HG02943 (cell line): ENCODE measurements around the gene TPCN2.

Source experiments
- ATAC-seq: cut with Tn5 transposase; IDR thresholded peaks from one replicate; pipeline ENCODE4 v1.9.1; 2021; ENCODE audit warnings: mild to moderate bottlenecking, low read depth, moderate library complexity; ENCODE audit not compliant: unreplicated experiment

The TPCN2 gene

GRCh38 chr11:69055598-69056516 is 7.1 kb downstream of the TPCN2 start:
- ATAC-seq = peak; percentile 72

- ATAC-seq = no peak
These were observed 8.5 kb downstream of the TPCN2 start for GRCh38 chr11:69057236-69057635.

GRCh38 chr11:69057801-69058200 is 9.1 kb downstream of the TPCN2 start:
- no peak for ATAC-seq

GRCh38 chr11:69058511-69059270 is 10.0 kb downstream of the TPCN2 start:
- ATAC-seq = no peak

GRCh38 chr11:69059429-69059828 is 10.7 kb downstream of the TPCN2 start:
- no peak for ATAC-seq

GRCh38 chr11:69059985-69060384 is 11.3 kb downstream of the TPCN2 start:
- no peak for ATAC-seq

GRCh38 chr11:69060806-69061712 is 12.3 kb downstream of the TPCN2 start:
- no peak for ATAC-seq

GRCh38 chr11:69061713-69062053 is 13.0 kb downstream of the TPCN2 start:
- ATAC-seq = no peak

GRCh38 chr11:69062169-69062855 is 13.6 kb downstream of the TPCN2 start:
- no peak for ATAC-seq

GRCh38 chr11:69062873-69063651 is 14.3 kb downstream of the TPCN2 start:
- no peak for ATAC-seq

GRCh38 chr11:69063652-69064260 is 15.0 kb downstream of the TPCN2 start:
- ATAC-seq = no peak

- no peak for ATAC-seq
These were observed 15.7 kb downstream of the TPCN2 start for GRCh38 chr11:69064394-69064957.

- no peak for ATAC-seq
These were observed 16.5 kb downstream of the TPCN2 start for GRCh38 chr11:69065147-69065710.

- ATAC-seq = no peak
These were observed 17.7 kb downstream of the TPCN2 start for GRCh38 chr11:69066122-69067112.

- no peak for ATAC-seq
These were observed 18.5 kb downstream of the TPCN2 start for GRCh38 chr11:69067200-69067599.

- no peak for ATAC-seq
These were observed 22.5 kb downstream of the TPCN2 start for GRCh38 chr11:69071086-69071800.
